ENCODE results near the gene GTF3C6.

DNA sequence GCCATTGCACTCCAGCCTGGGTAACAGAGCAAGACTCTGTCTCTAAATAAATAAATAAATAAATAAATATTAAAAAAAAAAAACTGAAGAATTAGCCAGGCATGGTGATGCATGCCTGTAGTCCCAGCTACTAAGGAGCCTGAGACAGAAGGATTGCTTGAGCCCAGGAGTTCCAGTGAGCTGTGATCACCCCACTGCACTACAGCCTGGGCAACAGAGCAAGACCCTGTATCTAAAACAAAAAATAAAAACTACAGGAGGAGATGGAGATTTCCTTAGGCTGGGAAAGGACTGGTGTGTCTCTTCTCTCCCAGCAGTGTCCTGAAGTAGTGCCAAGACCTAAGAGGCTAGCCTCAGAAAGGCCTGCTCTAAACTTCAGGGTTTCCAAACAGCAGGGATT is 8.1 kb upstream of the GTF3C6 start:
- TF ChIP-seq, protein P1, sequence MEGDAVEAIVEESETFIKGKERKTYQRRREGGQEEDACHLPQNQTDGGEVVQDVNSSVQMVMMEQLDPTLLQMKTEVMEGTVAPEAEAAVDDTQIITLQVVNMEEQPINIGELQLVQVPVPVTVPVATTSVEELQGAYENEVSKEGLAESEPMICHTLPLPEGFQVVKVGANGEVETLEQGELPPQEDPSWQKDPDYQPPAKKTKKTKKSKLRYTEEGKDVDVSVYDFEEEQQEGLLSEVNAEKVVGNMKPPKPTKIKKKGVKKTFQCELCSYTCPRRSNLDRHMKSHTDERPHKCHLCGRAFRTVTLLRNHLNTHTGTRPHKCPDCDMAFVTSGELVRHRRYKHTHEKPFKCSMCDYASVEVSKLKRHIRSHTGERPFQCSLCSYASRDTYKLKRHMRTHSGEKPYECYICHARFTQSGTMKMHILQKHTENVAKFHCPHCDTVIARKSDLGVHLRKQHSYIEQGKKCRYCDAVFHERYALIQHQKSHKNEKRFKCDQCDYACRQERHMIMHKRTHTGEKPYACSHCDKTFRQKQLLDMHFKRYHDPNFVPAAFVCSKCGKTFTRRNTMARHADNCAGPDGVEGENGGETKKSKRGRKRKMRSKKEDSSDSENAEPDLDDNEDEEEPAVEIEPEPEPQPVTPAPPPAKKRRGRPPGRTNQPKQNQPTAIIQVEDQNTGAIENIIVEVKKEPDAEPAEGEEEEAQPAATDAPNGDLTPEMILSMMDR (IDR thresholded peaks at IDR 0.05; ENCODE audit: low read length) = no peak
- TF ChIP-seq EZH2 (optimal IDR thresholded peaks at IDR 0.05; ENCODE audit: low read depth, low read length) = no peak
